ENCODE measurements around the gene E4F1.
A peak's percentile ranks its signal among the peaks of the same experiment; 100 is the strongest.

Gene E4F1

DNA sequence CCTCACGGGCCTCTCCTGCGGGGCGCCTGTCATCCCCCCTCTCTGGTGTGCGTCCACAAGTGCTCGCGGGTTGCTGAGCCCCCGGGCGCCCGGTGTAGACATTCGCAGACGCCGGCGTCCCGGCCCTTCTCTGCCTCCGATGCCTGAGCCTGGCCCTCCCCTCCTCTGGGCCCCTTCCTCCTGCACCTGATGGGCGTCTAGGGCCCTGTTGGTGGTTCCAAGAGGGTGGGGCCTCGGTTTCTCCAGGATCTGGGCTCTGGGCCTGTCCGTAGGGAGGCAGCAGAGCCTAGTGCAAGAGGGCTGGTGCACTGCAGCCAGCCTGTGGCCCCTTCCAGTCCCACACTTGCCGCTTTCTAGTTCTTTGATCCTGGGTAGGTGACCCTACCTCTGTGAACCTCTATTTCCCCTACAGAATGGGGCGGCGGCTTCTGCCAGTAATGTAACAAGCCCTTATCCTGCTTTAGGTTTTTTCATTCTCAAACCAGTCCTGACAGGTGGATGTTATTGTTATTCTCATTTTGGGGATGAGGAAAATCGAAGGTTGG lies 623 bp downstream of the E4F1 start:
- DNase-seq (ENCODE audit: low read depth): peak; percentile 63
- H3K4me3 ChIP-seq (replicated peaks; ENCODE audit: low read depth, low read length): peak overlapping the region; percentile 88
- TF ChIP-seq, protein P1, sequence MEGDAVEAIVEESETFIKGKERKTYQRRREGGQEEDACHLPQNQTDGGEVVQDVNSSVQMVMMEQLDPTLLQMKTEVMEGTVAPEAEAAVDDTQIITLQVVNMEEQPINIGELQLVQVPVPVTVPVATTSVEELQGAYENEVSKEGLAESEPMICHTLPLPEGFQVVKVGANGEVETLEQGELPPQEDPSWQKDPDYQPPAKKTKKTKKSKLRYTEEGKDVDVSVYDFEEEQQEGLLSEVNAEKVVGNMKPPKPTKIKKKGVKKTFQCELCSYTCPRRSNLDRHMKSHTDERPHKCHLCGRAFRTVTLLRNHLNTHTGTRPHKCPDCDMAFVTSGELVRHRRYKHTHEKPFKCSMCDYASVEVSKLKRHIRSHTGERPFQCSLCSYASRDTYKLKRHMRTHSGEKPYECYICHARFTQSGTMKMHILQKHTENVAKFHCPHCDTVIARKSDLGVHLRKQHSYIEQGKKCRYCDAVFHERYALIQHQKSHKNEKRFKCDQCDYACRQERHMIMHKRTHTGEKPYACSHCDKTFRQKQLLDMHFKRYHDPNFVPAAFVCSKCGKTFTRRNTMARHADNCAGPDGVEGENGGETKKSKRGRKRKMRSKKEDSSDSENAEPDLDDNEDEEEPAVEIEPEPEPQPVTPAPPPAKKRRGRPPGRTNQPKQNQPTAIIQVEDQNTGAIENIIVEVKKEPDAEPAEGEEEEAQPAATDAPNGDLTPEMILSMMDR (IDR thresholded peaks at IDR 0.05; ENCODE audit: low read length, missing control alignments): peak; percentile 28

DNA sequence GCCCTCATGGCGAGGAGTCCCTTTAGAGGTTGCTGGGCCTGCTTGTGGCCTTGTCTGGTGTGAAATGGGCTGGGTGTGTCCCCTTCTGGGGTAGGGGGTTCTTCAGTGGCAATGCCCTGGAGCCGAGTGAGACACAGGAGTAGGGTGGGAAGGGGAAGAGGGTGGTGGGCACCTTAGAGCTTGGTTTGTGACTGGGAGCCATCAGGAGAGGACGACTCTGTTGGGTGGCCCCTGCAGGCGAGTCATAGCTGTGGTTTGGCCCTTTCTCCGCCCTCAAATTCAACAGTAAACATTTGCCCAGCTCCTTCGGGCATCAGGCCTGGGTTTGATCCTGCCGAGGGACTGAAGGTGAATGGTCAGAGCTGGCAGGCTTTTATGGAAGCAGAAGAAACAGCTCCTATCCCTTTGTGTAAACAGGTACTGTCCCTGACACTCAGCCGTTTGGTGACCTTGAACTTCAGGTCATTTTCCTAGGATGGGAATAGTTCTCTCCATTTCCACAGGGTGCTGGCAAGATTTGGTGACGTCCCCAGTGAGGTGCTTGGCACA lies 2.9 kb downstream of the E4F1 start:
- H3K4me3 ChIP-seq (replicated peaks; ENCODE audit: low read depth, low read length): no peak overlapping the region
- DNase-seq (ENCODE audit: low read depth): no peak
- TF ChIP-seq, protein P1 (IDR thresholded peaks at IDR 0.05; ENCODE audit: low read length, missing control alignments): no peak

DNA sequence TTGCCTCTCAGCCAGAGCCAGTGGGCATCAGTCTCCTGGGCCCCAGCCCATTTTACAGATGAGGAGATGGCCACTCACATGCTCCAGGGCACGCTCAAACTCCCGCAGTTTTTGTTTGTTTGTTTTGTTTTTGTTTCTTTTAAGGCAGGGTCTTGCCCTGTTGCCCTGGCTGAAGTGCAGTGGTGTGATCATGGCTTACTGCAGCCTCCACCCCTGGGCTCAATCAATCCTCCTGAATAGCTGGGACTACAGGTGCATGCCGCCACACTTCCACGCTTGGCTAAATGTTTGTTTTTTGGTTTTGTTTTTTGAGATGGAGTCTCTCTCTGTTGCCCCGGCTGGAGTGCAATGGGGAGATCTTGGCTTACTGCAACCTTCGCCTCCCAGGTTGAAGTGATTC lies 3.5 kb downstream of the E4F1 start:
- no peak overlapping the region for H3K4me3 ChIP-seq (replicated peaks; ENCODE audit: low read depth, low read length)
- TF ChIP-seq, protein P1 (IDR thresholded peaks at IDR 0.05; ENCODE audit: low read length, missing control alignments): no peak
- DNase-seq (ENCODE audit: low read depth): no peak

DNA sequence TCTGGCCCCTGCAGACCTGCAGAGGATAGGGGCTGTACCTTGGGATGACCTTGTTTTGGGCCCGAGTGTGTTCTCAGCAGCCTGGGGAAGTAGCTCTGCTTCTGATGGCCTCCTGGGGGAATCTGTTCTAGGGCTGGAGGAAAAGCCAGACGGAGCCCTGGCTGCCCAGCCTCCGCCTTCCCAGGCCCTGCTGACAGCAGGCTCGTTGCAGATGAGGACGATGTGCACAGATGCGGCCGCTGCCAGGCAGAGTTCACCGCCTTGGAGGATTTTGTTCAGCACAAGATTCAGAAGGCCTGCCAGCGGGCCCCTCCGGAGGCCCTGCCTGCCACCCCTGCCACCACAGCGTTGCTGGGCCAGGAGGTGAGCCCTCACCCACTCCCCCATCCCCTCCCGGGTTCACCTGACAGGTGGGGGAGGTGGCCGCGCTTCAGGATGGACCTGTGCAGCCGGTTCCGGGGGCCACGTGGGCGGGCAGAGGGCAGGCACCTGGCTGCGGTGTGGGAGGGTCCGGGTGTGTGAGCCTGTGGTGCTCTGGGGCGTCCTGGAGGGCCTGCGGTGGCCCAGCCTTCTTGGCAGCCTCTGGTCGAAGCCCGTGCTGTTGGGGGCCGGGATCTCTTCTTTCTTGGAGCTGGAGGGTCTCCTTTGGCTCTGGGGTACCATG lies 4.9 kb downstream of the E4F1 start:
- TF ChIP-seq, protein P1 (IDR thresholded peaks at IDR 0.05; ENCODE audit: low read length, missing control alignments): no peak
- H3K4me3 ChIP-seq (replicated peaks; ENCODE audit: low read depth, low read length): no peak overlapping the region
- DNase-seq (ENCODE audit: low read depth): no peak

DNA sequence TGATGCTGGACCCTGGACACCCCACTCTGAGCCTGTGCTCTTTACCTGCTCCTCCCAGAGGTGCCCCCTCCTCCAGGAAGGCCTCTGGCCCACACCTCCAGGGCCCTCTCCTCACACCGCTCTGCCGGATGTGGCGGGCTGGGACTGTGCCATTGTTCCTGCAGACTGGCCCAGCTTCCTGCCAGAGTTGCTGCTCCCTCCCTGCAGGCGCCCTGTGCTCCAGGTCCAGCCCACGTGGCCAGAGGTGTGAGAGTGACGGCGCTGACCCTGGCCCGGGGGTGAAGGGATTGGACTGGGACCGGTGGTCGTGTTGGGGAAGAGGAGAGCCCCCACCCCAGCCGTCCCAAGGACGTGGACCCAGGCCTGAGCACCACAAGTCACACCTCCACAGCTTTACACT lies 5.7 kb downstream of the E4F1 start:
- DNase-seq (ENCODE audit: low read depth): no peak
- TF ChIP-seq, protein P1 (IDR thresholded peaks at IDR 0.05; ENCODE audit: low read length, missing control alignments): no peak
- H3K4me3 ChIP-seq (replicated peaks; ENCODE audit: low read depth, low read length): no peak overlapping the region

DNA sequence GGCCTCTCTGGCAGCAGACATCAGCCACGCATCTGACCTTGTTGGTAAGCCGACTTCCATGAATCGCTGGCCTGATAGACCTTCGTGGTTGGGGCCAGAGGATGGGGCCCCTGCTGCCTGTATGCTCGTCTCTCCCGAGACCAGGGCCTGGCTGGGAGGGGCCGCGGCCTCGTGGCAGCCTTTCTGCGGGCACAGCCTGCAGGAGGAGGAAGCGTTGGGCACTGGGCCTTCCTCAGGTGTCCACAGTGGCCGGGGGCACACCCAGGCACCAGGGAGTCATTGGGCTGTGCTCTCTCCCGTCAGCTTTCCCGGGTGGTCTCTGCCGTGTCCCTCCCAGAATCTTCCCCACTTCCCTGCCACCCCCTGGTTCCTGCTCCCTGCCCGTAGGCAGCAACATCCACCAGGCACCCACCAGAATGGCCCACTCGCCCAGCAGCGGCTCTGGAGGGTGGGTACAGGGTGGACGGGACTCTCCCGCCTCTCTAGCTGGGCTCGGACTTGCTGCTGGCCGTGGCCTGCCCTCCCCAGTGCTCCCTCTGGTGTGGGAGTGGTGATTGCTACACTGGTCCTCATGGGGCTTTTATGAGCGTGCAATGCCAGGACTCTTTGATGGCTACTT lies 6.3 kb downstream of the E4F1 start:
- TF ChIP-seq, protein P1 (IDR thresholded peaks at IDR 0.05; ENCODE audit: low read length, missing control alignments): no peak
- no peak overlapping the region for H3K4me3 ChIP-seq (replicated peaks; ENCODE audit: low read depth, low read length)
- no peak for DNase-seq (ENCODE audit: low read depth)
